DOHH2 (cell line): Measurements from ENCODE around the gene ASPN.

ENCODE experiments used
- H3F3A ChIP-seq: fragments of 200-600 bp; sonication (generic), shearing (Covaris generic); 2 replicates; pipeline ENCODE4 v1.6.0; 2016; ENCODE audit warnings: antibody characterized with exemption, mild to moderate bottlenecking; ENCODE audit not compliant: control insufficient read depth, insufficient read depth
- H3K27ac ChIP-seq: fragments of 200-600 bp; sonication (generic); 2 replicates; pipeline ENCODE4 v1.5.1; 2014; ENCODE audit warnings: low read depth, mild to moderate bottlenecking, low read length, moderate library complexity
- H3K27me3 ChIP-seq: fragments of 200-600 bp; sonication (generic); 2 replicates; pipeline ENCODE4 v1.6.1; 2014; ENCODE audit warnings: mild to moderate bottlenecking, low read length, mixed read lengths; ENCODE audit not compliant: control insufficient read depth
- H3K36me3 ChIP-seq: fragments of 200-600 bp; sonication (generic); 2 replicates; pipeline ENCODE4 v1.6.1; 2014; ENCODE audit warnings: mild to moderate bottlenecking, low read length, moderate library complexity, mixed read lengths; ENCODE audit not compliant: control insufficient read depth
- H3K4me1 ChIP-seq: fragments of 200-600 bp; sonication (generic); 2 replicates; pipeline ENCODE4 v1.6.1; 2014; ENCODE audit warnings: mild to moderate bottlenecking, low read length, mixed read lengths; ENCODE audit not compliant: control insufficient read depth
- H3K4me2 ChIP-seq: fragments of 200-600 bp; sonication (generic); 2 replicates; pipeline ENCODE4 v1.6.0; 2014; ENCODE audit warnings: mild to moderate bottlenecking, low read length, moderate library complexity
- H3K4me3 ChIP-seq: fragments of 200-600 bp; sonication (generic); 2 replicates; pipeline ENCODE4 v1.5.1; 2014; ENCODE audit warnings: mild to moderate bottlenecking, low read length, mixed read lengths
- H3K79me2 ChIP-seq: fragments of 200-600 bp; sonication (generic); 2 replicates; pipeline ENCODE4 v1.6.1; 2014; ENCODE audit warnings: mild to moderate bottlenecking, low read length, mixed read lengths; ENCODE audit not compliant: control insufficient read depth
- H3K9me2 ChIP-seq: fragments of 200-600 bp; sonication (generic); replicated peaks from 2 replicates; pipeline ENCODE4 v1.6.1; 2014; ENCODE audit warnings: mild to moderate bottlenecking, low read length, mixed read lengths; ENCODE audit not compliant: control insufficient read depth
- H3K9me3 ChIP-seq: fragments of 200-600 bp; sonication (generic); 2 replicates; pipeline ENCODE4 v1.6.1; 2014; ENCODE audit warnings: antibody characterized with exemption, low read length, mixed read lengths; ENCODE audit not compliant: control insufficient read depth, insufficient read depth
- H4K20me1 ChIP-seq: fragments of 200-600 bp; sonication (generic); 2 replicates; pipeline ENCODE4 v1.6.0; 2014; ENCODE audit warnings: low read depth, mild to moderate bottlenecking, antibody characterized with exemption, low read length, moderate library complexity; ENCODE audit not compliant: control insufficient read depth, insufficient read depth
- EZH2phosphoT487 ChIP-seq: fragments of 200-600 bp; sonication (generic); IDR thresholded peaks from 2 replicates; pipeline ENCODE4 v1.6.1; 2017; ENCODE audit warnings: borderline replicate concordance, mild to moderate bottlenecking, antibody characterized with exemption, low read length, moderate library complexity, mixed read lengths
- TF ChIP-seq, protein P1 (sequence below): fragments of 200-600 bp; sonication (generic); IDR thresholded peaks from one replicate; pipeline ENCODE4 v1.5.1; 2014; ENCODE audit warnings: antibody characterized with exemption, mild to moderate bottlenecking, low read depth, low read length; ENCODE audit not compliant: poor library complexity, severe bottlenecking

ASPN gene

DNA sequence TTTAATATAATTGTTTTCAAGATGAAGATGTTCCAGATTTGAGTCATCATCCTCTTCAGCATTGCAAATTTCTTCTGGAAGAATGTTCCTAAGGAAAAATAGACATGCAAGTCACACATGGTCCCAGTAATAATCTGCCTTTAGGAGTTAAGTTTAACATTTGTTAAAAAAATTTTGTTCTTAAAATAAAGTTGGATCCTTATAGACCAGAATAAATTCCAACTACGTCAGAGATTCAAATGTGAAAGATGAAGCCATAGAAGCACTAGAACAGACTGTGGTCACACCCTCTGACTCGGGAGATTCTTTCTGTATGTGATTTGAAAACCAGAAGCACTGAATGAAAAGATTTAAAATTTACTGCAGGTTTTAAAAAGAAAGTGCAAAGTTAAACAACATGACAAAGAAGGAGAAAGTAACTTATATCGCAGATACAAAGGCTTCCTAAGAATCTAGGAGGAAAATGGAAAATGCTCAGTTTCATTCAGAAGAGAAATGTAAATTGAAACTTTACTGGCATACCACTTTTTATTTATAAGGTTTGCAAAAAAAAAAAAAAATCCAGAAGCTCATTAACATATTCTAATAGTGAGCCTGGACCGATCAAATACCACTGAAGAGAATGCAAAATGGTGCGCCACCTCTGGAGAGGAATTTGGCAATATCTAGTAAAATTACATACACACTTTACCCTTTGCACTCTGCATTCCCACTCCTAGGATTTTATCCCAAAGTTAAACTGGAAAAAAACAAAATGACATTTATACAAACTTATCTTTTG lies 14.3 kb upstream of the ASPN start:
- no peaks in the 10 kb centered on the region for H3K79me2 ChIP-seq
- H3K9me3 ChIP-seq = no peaks in the 10 kb centered on the region
- H3K9me2 ChIP-seq = no peaks in the 10 kb centered on the region
- H3K4me3 ChIP-seq = no peak overlapping the region
- no peaks in the 10 kb centered on the region for H3K4me1 ChIP-seq
- H3K27me3 ChIP-seq = no peaks in the 10 kb centered on the region
- H3F3A ChIP-seq = no peaks in the 10 kb centered on the region
- no peaks in the 10 kb centered on the region for H4K20me1 ChIP-seq
- H3K36me3 ChIP-seq = no peaks in the 10 kb centered on the region
- no peak overlapping the region for H3K4me2 ChIP-seq
- TF ChIP-seq, protein P1, sequence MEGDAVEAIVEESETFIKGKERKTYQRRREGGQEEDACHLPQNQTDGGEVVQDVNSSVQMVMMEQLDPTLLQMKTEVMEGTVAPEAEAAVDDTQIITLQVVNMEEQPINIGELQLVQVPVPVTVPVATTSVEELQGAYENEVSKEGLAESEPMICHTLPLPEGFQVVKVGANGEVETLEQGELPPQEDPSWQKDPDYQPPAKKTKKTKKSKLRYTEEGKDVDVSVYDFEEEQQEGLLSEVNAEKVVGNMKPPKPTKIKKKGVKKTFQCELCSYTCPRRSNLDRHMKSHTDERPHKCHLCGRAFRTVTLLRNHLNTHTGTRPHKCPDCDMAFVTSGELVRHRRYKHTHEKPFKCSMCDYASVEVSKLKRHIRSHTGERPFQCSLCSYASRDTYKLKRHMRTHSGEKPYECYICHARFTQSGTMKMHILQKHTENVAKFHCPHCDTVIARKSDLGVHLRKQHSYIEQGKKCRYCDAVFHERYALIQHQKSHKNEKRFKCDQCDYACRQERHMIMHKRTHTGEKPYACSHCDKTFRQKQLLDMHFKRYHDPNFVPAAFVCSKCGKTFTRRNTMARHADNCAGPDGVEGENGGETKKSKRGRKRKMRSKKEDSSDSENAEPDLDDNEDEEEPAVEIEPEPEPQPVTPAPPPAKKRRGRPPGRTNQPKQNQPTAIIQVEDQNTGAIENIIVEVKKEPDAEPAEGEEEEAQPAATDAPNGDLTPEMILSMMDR = no peak
- no peak for TF ChIP-seq EZH2phosphoT487
- H3K27ac ChIP-seq = no peak overlapping the region

GRCh38 chr9:92494856-92495255 lies 12.6 kb upstream of the ASPN start:
- Histone ChIP-seq H3K4me3 (no peak overlapping the region), H3K9me2 (no peaks in the 10 kb centered on the region), H3K4me1 (no peaks in the 10 kb centered on the region)

GRCh38 chr9:92493749-92494387 lies 11.6 kb upstream of the ASPN start:
- no peak overlapping the region for H3K27ac ChIP-seq

More at GRCh38 chr9:92494856-92495255, 12.6 kb upstream of the ASPN start:
- Histone ChIP-seq H3K4me2 (no peak overlapping the region), H3K79me2 (no peaks in the 10 kb centered on the region), H3K27ac (no peak overlapping the region), H3K36me3 (no peaks in the 10 kb centered on the region), H3F3A (no peaks in the 10 kb centered on the region), H3K27me3 (no peaks in the 10 kb centered on the region), H3K9me3 (no peaks in the 10 kb centered on the region), H4K20me1 (no peaks in the 10 kb centered on the region)
- no peak for TF ChIP-seq EZH2phosphoT487
- TF ChIP-seq, protein P1 = no peak

More at GRCh38 chr9:92493749-92494387, 11.6 kb upstream of the ASPN start:
- Histone ChIP-seq H3K27me3 (no peaks in the 10 kb centered on the region), H3K4me2 (no peak overlapping the region), H4K20me1 (no peaks in the 10 kb centered on the region), H3F3A (no peaks in the 10 kb centered on the region), H3K4me1 (no peaks in the 10 kb centered on the region), H3K9me2 (no peaks in the 10 kb centered on the region), H3K4me3 (no peak overlapping the region), H3K79me2 (no peaks in the 10 kb centered on the region), H3K36me3 (no peaks in the 10 kb centered on the region), H3K9me3 (no peaks in the 10 kb centered on the region)
- TF ChIP-seq, protein P1 = no peak
- no peak for TF ChIP-seq EZH2phosphoT487
